Endometrial microvascular endothelial cells (primary cell): ENCODE results near the gene INPP5A. TPM values are rescaled to one million over a fixed set of nuclear protein-coding genes. Genes with fewer than 3 reads are reported as not detected.
"Not testable (repeated sequence)": the region's sequence is repeated elsewhere in the genome, so short reads cannot be mapped to it uniquely, and the experiment has no call there.

ENCODE experiments used
- in situ Hi-C: cut with HindIII; loops from 2 replicates; pipeline ENCODE4 v1.10.0; 2017; ENCODE audit warnings: low sequenced_read_pairs, low pct_unique_long_range_greater_than_20kb; ENCODE audit errors: inconsistent ontology term
- total RNA-seq: library from RNA; depleted of rRNA; stranded (reverse); fragments of >200 nt; gene quantifications from one replicate; pipeline ENCODE4 v1.2.3, GENCODE V29; 2015; ENCODE audit errors: inconsistent ontology term

Gene INPP5A
- total RNA-seq, 1 donor from 2014 or later, result 21.1 TPM

GRCh38 chr10:132542819-132543218 lies 5.2 kb downstream of the INPP5A start:
- in situ Hi-C loops, result no loop called here

- in situ Hi-C loops, result no loop called here
Observed at GRCh38 chr10:132543916-132544743, 6.5 kb downstream of the INPP5A start.

- in situ Hi-C loops, result no loop called here
Observed at GRCh38 chr10:132544744-132545658, 7.4 kb downstream of the INPP5A start.

GRCh38 chr10:132545659-132546367 lies 8.2 kb downstream of the INPP5A start:
- in situ Hi-C loops, result no loop called here

- in situ Hi-C loops, result no loop called here
Observed at GRCh38 chr10:132546567-132547420, 9.2 kb downstream of the INPP5A start.

GRCh38 chr10:132547421-132547861 lies 9.9 kb downstream of the INPP5A start:
- in situ Hi-C loops, result no loop called here

GRCh38 chr10:132548106-132548823 lies 10.7 kb downstream of the INPP5A start:
- in situ Hi-C loops, result no loop called here

GRCh38 chr10:132548869-132549268 lies 11.3 kb downstream of the INPP5A start:
- in situ Hi-C loops, result no loop called here

GRCh38 chr10:132549371-132549770 lies 11.8 kb downstream of the INPP5A start:
- in situ Hi-C loops, result no loop called here

- in situ Hi-C loops, result no loop called here
Observed at GRCh38 chr10:132550366-132551092, 12.9 kb downstream of the INPP5A start.

- in situ Hi-C loops, result no loop called here
Observed at GRCh38 chr10:132551093-132551807, 13.7 kb downstream of the INPP5A start.

GRCh38 chr10:132551808-132552130 lies 14.2 kb downstream of the INPP5A start:
- in situ Hi-C loops, result no loop called here

GRCh38 chr10:132552635-132553034 lies 15.0 kb downstream of the INPP5A start:
- in situ Hi-C loops, result not testable (repeated sequence)

- in situ Hi-C loops, result not testable (repeated sequence)
Observed at GRCh38 chr10:132553568-132553967, 16.0 kb downstream of the INPP5A start.

GRCh38 chr10:132554053-132554990 lies 16.7 kb downstream of the INPP5A start:
- in situ Hi-C loops, result no loop called here
